ENCODE data around the gene PCDH12. TPM values are rescaled to one million over a fixed set of nuclear protein-coding genes. Genes with fewer than 3 reads are reported as not detected.

The PCDH12 gene
- total RNA-seq, 2 donors from 2014 or later = 1.6 to 2.9 TPM

GRCh38 chr5:141917760-141918159 lies 40.2 kb downstream of the PCDH12 start:
- no peaks in the 10 kb centered on the region for H3K36me3 ChIP-seq (replicated peaks in 1 of 2; ENCODE audit: insufficient read depth in 1 of 2, low read depth in 2 of 2)
- no peaks in the 10 kb centered on the region for H3K27me3 ChIP-seq
- no peak overlapping the region for H3K27ac ChIP-seq
- ATAC-seq = no peak
- 65 to 70% methylated on average over 5 of the region's 5 CpGs for WGBS, 2 donors
- intact Hi-C loops (cut with DNase I) = no loop called here
- no peaks in the 10 kb centered on the region for H3K9me3 ChIP-seq
- peaks cover 10% of the 10 kb centered on the region for H3K4me1 ChIP-seq
- TF ChIP-seq CTCF (IDR thresholded peaks at IDR 0.05) (no peak), POLR2A (IDR thresholded peaks at IDR 0.05) (no peak)
- no peak for DNase-seq
- no peak overlapping the region for H3K4me3 ChIP-seq

GRCh38 chr5:141916522-141916921 lies 41.5 kb downstream of the PCDH12 start:
- ATAC-seq = no peak
- no peak for DNase-seq
- Histone ChIP-seq H3K4me3 (no peak overlapping the region), H3K27me3 (no peaks in the 10 kb centered on the region), H3K36me3 (replicated peaks in 1 of 2; ENCODE audit: insufficient read depth in 1 of 2, low read depth in 2 of 2) (no peaks in the 10 kb centered on the region), H3K9me3 (no peaks in the 10 kb centered on the region), H3K4me1 (peaks cover 9% of the 10 kb centered on the region), H3K27ac (no peak overlapping the region)
- 46 to 54% methylated on average over 2 of the region's 2 CpGs for WGBS, 2 donors
- no peak for TF ChIP-seq POLR2A (IDR thresholded peaks at IDR 0.05)
- no peak for TF ChIP-seq CTCF (IDR thresholded peaks at IDR 0.05)
- intact Hi-C loops (cut with DNase I) = no loop called here

GRCh38 chr5:141915881-141916336 lies 42.1 kb downstream of the PCDH12 start:
- no peaks in the 10 kb centered on the region for H3K27me3 ChIP-seq
- no peak for DNase-seq
- peaks cover 9% of the 10 kb centered on the region for H3K4me1 ChIP-seq
- no peak for TF ChIP-seq CTCF (IDR thresholded peaks at IDR 0.05)
- no peak for TF ChIP-seq POLR2A (IDR thresholded peaks at IDR 0.05)
- ATAC-seq = no peak
- H3K4me3 ChIP-seq = no peak overlapping the region
- intact Hi-C loops (cut with DNase I) = no loop called here
- H3K36me3 ChIP-seq (replicated peaks in 1 of 2; ENCODE audit: insufficient read depth in 1 of 2, low read depth in 2 of 2) = no peaks in the 10 kb centered on the region
- H3K27ac ChIP-seq = no peak overlapping the region
- WGBS, 2 donors = 72 to 78% methylated on average over 6 of the region's 6 CpGs
- H3K9me3 ChIP-seq = no peaks in the 10 kb centered on the region

- H3K4me1 ChIP-seq = peaks cover 9% of the 10 kb centered on the region
- H3K27ac ChIP-seq = no peak overlapping the region
- TF ChIP-seq CTCF (IDR thresholded peaks at IDR 0.05) (no peak), POLR2A (IDR thresholded peaks at IDR 0.05) (no peak)
- no peaks in the 10 kb centered on the region for H3K27me3 ChIP-seq
- no peak overlapping the region for H3K4me3 ChIP-seq
- ATAC-seq (no peak), DNase-seq (no peak)
- H3K36me3 ChIP-seq (replicated peaks in 1 of 2; ENCODE audit: insufficient read depth in 1 of 2, low read depth in 2 of 2) = no peaks in the 10 kb centered on the region
- intact Hi-C loops (cut with DNase I) = no loop called here
- H3K9me3 ChIP-seq = no peaks in the 10 kb centered on the region
- 88 to 96% methylated on average over 3 of the region's 3 CpGs for WGBS, 2 donors
Observed at GRCh38 chr5:141914797-141915196, 43.2 kb downstream of the PCDH12 start.

- 5 to 11% methylated on average over 11 to 40 of the region's 40 CpGs for WGBS, 2 donors
- no peaks in the 10 kb centered on the region for H3K27me3 ChIP-seq
- H3K4me3 ChIP-seq = no peak overlapping the region
- intact Hi-C loops (cut with DNase I) = no loop called here
- DNase-seq = peak; percentile 33 to 59 (median 42)
- peak in 3 of 7 experiments; percentile 19 to 38 (median 27) for TF ChIP-seq CTCF (IDR thresholded peaks at IDR 0.05)
- TF ChIP-seq POLR2A (IDR thresholded peaks at IDR 0.05) = no peak
- no peaks in the 10 kb centered on the region for H3K36me3 ChIP-seq (replicated peaks in 1 of 2; ENCODE audit: insufficient read depth in 1 of 2, low read depth in 2 of 2)
- H3K9me3 ChIP-seq = no peaks in the 10 kb centered on the region
- ATAC-seq = peak; percentile 47
- peaks cover 9% of the 10 kb centered on the region for H3K4me1 ChIP-seq
- no peak overlapping the region for H3K27ac ChIP-seq
Observed at GRCh38 chr5:141914199-141914743, 43.7 kb downstream of the PCDH12 start.

Data from body of pancreas (tissue), 4 donors.